ENCODE measurements around the gene VIPR2. TPM values are rescaled to one million over a fixed set of nuclear protein-coding genes. Genes with fewer than 3 reads are reported as not detected.
"Not testable (repeated sequence)": the region's sequence is repeated elsewhere in the genome, so short reads cannot be mapped to it uniquely, and the experiment has no call there.

VIPR2 gene
- total RNA-seq, 6 experiments from 2014 or later = 0.15 to 0.51 (median 0.26) TPM; not detected in 2

DNA sequence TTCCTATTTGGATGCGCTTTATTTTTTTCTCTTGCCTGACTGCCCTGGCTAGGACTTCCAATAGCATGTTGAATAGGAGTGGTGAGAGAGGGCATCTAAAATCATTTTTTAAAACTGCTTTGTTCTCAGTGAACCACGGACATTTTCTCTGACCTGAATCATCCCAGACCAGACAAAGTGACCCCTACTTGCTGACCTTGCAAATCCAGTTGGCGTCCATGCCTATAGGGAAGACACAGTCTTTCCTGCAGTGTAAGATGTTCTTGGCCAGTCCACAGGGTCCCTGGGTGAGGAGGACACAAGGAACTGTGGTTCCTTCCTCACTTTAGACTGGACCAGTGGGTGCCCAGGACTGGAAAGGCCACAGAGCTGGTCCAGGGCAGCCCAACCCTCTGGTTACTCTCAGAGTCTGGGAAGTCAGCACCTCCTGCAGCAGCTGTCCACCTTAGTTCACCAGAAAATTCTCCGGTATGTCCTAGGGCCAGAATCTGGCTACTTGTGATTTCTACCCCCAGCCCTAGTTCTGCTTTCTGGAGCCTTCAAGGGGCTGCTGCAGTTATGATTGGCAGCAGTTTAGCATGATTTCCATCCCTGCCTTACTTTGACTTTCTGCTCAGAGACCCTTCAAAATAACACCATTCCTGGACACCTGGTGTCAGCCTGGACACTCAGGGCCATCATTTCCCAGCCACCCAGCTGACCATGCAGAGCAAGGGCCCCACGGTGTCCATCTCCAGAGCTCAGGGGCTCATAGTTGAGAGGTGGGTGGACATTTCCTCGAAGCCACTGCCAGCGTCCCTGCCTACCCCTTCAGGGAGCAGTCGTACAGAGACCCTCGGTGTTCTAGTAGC, 19.3 kb downstream of the VIPR2 start:
- peak in 1 of 3 donors; percentile 20 for DNase-seq
- no peak for ATAC-seq
- Histone ChIP-seq H3K9me3 (no peaks in the 10 kb centered on the region), H3K4me3 (no peak overlapping the region), H3K36me3 (no peaks in the 10 kb centered on the region), H3K27ac (no peak overlapping the region), H3K27me3 (no peaks in the 10 kb centered on the region), H3K4me1 (no peaks in the 10 kb centered on the region)
- intact Hi-C loops (cut with DNase I) = no loop called here
- TF ChIP-seq POLR2A (IDR thresholded peaks at IDR 0.05) = no peak
- TF ChIP-seq, protein P1, sequence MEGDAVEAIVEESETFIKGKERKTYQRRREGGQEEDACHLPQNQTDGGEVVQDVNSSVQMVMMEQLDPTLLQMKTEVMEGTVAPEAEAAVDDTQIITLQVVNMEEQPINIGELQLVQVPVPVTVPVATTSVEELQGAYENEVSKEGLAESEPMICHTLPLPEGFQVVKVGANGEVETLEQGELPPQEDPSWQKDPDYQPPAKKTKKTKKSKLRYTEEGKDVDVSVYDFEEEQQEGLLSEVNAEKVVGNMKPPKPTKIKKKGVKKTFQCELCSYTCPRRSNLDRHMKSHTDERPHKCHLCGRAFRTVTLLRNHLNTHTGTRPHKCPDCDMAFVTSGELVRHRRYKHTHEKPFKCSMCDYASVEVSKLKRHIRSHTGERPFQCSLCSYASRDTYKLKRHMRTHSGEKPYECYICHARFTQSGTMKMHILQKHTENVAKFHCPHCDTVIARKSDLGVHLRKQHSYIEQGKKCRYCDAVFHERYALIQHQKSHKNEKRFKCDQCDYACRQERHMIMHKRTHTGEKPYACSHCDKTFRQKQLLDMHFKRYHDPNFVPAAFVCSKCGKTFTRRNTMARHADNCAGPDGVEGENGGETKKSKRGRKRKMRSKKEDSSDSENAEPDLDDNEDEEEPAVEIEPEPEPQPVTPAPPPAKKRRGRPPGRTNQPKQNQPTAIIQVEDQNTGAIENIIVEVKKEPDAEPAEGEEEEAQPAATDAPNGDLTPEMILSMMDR (IDR thresholded peaks at IDR 0.05) = no peak
- 27% methylated on average over 7 of the region's 9 CpGs for WGBS (ENCODE audit: insufficient coverage, low coverage, low lambda C conversion rate, missing lambda C conversion rate)

DNA sequence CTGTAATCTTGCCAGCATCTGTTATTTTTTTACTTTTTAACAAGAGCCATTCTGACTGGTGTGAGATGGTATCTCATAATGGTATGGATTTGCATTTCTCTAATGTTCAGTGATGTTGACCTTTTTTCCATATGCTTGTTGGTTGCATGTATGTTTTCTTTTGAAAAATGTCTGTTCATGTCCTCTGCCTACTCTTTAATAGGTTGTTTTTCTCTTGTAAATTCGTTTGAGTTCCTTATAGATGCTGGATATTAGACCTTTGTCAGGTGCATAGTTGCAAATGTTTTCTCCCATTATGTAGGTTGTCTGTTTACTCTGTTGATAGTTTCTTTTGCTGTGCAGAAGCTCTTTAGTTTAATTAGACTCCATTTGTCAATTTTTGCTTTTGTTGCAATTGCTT, 20.9 kb downstream of the VIPR2 start:
- H3K4me3 ChIP-seq; H3K4me1 ChIP-seq; intact Hi-C loops (cut with DNase I); H3K36me3 ChIP-seq; DNase-seq; H3K9me3 ChIP-seq; ATAC-seq; H3K27ac ChIP-seq; H3K27me3 ChIP-seq: not testable (repeated sequence)
- WGBS (ENCODE audit: insufficient coverage, low coverage, low lambda C conversion rate, missing lambda C conversion rate) = 11% methylated on average over 1 of the region's 1 CpG

DNA sequence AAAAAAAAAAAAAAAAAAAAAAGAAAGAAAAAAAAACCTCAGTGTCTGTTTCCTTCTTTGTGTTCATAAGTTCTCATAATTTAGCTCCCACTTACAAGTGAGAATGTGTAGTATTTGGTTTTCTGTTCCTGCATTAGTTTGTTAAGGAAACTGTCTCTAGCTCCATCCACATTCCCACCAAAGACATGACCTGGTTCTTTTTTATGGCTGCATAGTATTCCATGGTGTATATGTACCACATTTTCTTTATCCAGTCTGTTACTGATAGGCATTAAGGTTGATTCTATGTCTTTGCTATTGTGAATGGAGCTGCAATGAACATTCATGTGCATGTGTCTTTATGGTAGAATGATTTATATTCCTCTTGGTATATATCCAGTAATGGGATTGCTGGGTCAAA, 21.4 kb downstream of the VIPR2 start:
- H3K9me3 ChIP-seq; H3K36me3 ChIP-seq; H3K27me3 ChIP-seq; H3K4me1 ChIP-seq; H3K27ac ChIP-seq; ATAC-seq; H3K4me3 ChIP-seq; intact Hi-C loops (cut with DNase I); DNase-seq: not testable (repeated sequence)

DNA sequence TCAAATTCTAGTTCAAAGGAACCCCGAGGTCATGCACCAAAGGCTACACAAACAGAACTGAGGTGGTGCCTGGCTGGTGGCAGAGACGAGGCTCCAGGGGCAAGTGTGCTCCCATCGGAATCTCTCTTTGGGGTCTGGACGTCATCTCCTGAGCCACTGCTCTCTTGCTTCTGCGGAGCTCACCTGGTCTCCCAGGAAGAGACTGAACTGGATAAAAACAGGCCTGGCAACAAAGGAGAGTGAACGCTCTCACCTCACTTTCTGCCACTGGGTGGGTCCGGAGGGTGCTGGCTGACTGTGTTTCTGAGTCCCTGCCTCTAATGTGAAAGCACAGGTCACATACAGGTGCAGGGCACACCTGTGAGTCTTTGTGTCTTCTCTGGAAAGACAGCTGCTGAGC, 22.4 kb downstream of the VIPR2 start:
- peak in 1 of 3 donors; percentile 5 for DNase-seq
- intact Hi-C loops (cut with DNase I) = no loop called here
- Histone ChIP-seq H3K36me3 (no peaks in the 10 kb centered on the region), H3K27me3 (no peaks in the 10 kb centered on the region), H3K9me3 (no peaks in the 10 kb centered on the region), H3K4me1 (no peaks in the 10 kb centered on the region), H3K27ac (no peak overlapping the region), H3K4me3 (no peak overlapping the region)
- 49% methylated on average over 4 of the region's 7 CpGs for WGBS (ENCODE audit: insufficient coverage, low coverage, low lambda C conversion rate, missing lambda C conversion rate)
- ATAC-seq = no peak
- no peak for TF ChIP-seq POLR2A (IDR thresholded peaks at IDR 0.05)
- TF ChIP-seq, protein P1 (IDR thresholded peaks at IDR 0.05) = no peak

DNA sequence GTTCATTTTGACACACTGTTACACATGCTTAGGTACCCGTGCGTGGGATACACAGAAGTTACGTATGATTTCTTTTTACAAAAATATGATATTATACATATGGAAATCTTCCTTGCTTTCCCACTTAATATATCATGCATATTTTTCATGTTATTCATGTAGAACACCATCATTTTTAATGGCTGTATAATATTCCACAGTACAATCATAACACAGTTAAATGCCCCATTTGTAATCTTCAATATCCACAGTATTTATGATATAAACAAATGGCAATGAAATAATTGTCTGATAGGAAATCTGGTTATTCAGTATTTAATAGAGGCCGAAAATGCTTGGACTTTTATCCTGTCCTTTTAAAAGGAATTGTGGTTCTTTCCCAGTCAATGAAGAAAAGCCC, 23.2 kb downstream of the VIPR2 start:
- Histone ChIP-seq H3K27ac (no peak overlapping the region), H3K4me3 (no peak overlapping the region), H3K9me3 (no peaks in the 10 kb centered on the region), H3K36me3 (no peaks in the 10 kb centered on the region), H3K4me1 (no peaks in the 10 kb centered on the region), H3K27me3 (no peaks in the 10 kb centered on the region)
- DNase-seq (no peak), ATAC-seq (no peak)
- intact Hi-C loops (cut with DNase I) = no loop called here
- no peak for TF ChIP-seq POLR2A (IDR thresholded peaks at IDR 0.05)
- TF ChIP-seq, protein P1 (IDR thresholded peaks at IDR 0.05) = no peak
- 78% methylated on average over 3 of the region's 4 CpGs for WGBS (ENCODE audit: insufficient coverage, low coverage, low lambda C conversion rate, missing lambda C conversion rate)
